CD4-positive, CD25-positive, alpha-beta regulatory T cell (primary cell): ENCODE measurements around the gene ZMYND12. TPM values are rescaled to one million over a fixed set of nuclear protein-coding genes. Genes with fewer than 3 reads are reported as not detected.
A peak's percentile ranks its signal among the peaks of the same experiment; 100 is the strongest.

ENCODE experiments used
- ATAC-seq, 2 donors: fragments of 150-1000 bp; cut with Tn5 transposase; one replicate each; pipeline ENCODE4 v1.10.0; 2021; ENCODE audit warnings: low read depth in 2 of 2, moderate number of reproducible peaks in 2 of 2, moderate library complexity in 1 of 2
- DNase-seq, 3 donors: peaks; one replicate each; pipeline versions ENCODE4 v3.0.0 to v3.0.0-alpha.2; 2012 to 2022; ENCODE audit warnings: mixed read lengths in 1 of 3
- H3K27ac ChIP-seq: one replicate; pipeline ENCODE4 v1.7.0; 2013; ENCODE audit warnings: mild to moderate bottlenecking, low read length; ENCODE audit not compliant: insufficient read depth, poor library complexity, severe bottlenecking
- H3K27me3 ChIP-seq: one replicate; pipeline ENCODE4 v1.7.0; 2013; ENCODE audit warnings: low read length; ENCODE audit not compliant: control insufficient read depth, insufficient read depth
- H3K36me3 ChIP-seq: one replicate; pipeline ENCODE4 v1.7.0; 2013; ENCODE audit warnings: mild to moderate bottlenecking, low read length, moderate library complexity; ENCODE audit not compliant: control insufficient read depth, insufficient read depth
- H3K4me1 ChIP-seq: 2 replicates; pipeline ENCODE4 v1.7.0; 2013; ENCODE audit warnings: mild to moderate bottlenecking, low read length; ENCODE audit not compliant: insufficient read depth, control insufficient read depth, poor library complexity, severe bottlenecking
- H3K4me3 ChIP-seq: one replicate; pipeline ENCODE4 v1.7.0; 2013; ENCODE audit warnings: low read depth, mild to moderate bottlenecking, low read length, moderate library complexity
- H3K9me3 ChIP-seq, 2 experiments: 1 replicate in 1 of 2; 2 replicates in 1 of 2; pipeline ENCODE4 v1.7.0; 2013; ENCODE audit warnings: low read length in 2 of 2, mild to moderate bottlenecking in 1 of 2, moderate library complexity in 1 of 2; ENCODE audit not compliant: control insufficient read depth in 2 of 2
- H3K27ac Mint-ChIP-seq, 3 donors: one replicate each; pipeline ENCODE4 v1.8.0; 2020 to 2022; ENCODE audit warnings: mild to moderate bottlenecking in 3 of 3, mixed read lengths in 3 of 3, moderate library complexity in 2 of 3
- H3K27me3 Mint-ChIP-seq: one replicate; pipeline ENCODE4 v1.8.0; 2022; ENCODE audit warnings: mild to moderate bottlenecking, mixed read lengths
- H3K36me3 Mint-ChIP-seq: one replicate; pipeline ENCODE4 v1.8.0; 2020; ENCODE audit warnings: mixed read lengths
- H3K4me1 Mint-ChIP-seq, 4 donors: one replicate each; pipeline ENCODE4 v1.8.0; 2020 to 2022; ENCODE audit warnings: mixed read lengths in 4 of 4, mild to moderate bottlenecking in 1 of 4
- H3K4me3 Mint-ChIP-seq, 4 donors: one replicate each; pipeline ENCODE4 v1.8.0; 2020 to 2022; ENCODE audit warnings: mild to moderate bottlenecking in 4 of 4, mixed read lengths in 4 of 4, moderate library complexity in 3 of 4
- H3K9me3 Mint-ChIP-seq, 7 donors: one replicate each; pipeline ENCODE4 v1.8.0; 2020 to 2022; ENCODE audit warnings: mixed read lengths in 7 of 7, mild to moderate bottlenecking in 3 of 7, moderate library complexity in 2 of 7
- polyA plus RNA-seq, 4 donors: library from polyadenylated mRNA; unstranded; fragments of 300-500 nt; fragmentation: Illumina TruSeq; gene quantifications; one replicate each; pipeline ENCODE4 v1.2.3, GENCODE V29; 2021
- total RNA-seq: library from RNA; stranded (reverse); gene quantifications from one replicate; pipeline ENCODE4 v1.2.3, GENCODE V29; 2022

Gene ZMYND12
- total and polyA plus RNA-seq, 5 donors from 2014 or later = 0.24 to 1.4 (median 0.45) TPM

DNA sequence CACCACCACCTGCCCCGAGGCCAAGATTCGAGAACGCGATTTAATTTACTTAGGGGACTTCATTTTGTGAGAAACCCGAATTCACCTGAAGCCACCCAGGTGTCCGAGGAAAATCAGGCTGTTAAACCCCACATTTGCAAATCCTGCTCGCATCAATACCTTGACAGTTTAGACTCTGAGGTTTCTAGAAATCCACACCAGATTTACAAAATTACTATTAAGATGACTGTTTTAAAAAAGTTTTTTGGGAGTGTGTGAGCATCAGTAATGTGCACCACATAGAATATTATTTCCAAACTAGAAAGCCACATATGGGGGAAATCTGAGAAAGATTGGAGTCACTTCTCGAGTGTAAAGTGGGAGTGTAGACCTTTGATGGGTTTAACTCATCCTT is 74.5 kb downstream of the ZMYND12 start:
- Mint-ChIP-seq H3K27me3 (peaks cover 60% of the 10 kb centered on the region), H3K27ac (no peak overlapping the region), H3K36me3 (no peaks in the 10 kb centered on the region), H3K9me3 (peaks cover 0 to 2% (median 0%) of the 10 kb centered on the region in 7 donors), H3K4me3 (peak overlapping the region; percentile 4 to 53 (median 20)), H3K4me1 (peaks cover 0 to 15% (median 8%) of the 10 kb centered on the region in 4 donors)
- Histone ChIP-seq H3K9me3 (no peaks in the 10 kb centered on the region), H3K36me3 (no peaks in the 10 kb centered on the region), H3K4me3 (no peak overlapping the region), H3K27ac (no peak overlapping the region), H3K27me3 (peaks cover 35% of the 10 kb centered on the region), H3K4me1 (peaks cover 10% of the 10 kb centered on the region)
- ATAC-seq (no peak), DNase-seq (no peak)

DNA sequence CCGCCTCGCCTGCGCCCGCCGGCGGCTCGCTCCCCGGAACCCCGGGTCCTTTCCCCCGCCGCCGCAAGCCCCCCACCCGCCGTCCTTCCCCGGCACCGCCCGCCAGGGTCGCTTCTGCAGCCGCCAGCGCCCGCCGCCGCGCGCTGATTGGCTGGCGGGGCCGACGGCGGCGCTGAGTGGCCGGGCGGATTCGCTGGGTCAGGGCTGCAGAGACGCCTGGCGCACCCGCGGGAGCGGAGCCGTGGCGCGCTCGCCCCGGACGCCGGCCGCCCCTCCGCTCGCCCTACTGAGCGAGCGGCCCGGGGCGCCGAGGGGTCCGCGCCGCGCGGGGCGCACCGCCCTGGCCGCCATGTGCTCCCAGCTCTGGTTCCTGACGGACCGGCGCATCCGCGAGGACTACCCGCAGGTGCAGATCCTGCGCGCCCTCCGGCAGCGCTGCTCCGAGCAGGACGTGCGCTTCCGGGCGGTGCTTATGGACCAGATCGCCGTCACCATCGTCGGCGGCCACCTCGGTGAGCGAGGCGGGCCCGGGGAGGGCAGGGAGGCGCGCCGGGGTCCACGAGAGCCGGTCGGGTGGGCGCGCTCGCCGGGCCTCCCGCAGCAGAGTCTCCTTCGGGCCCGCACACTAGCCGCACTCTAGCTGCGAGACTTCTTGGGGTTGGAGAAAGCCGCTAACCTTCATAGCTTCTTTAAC is 75.1 kb downstream of the ZMYND12 start, which contains the start of gene RIMKLA:
RIMKLA (plus strand) TSS at position 207 of the 694 bp plus-strand sequence; CDS start at position 350, 143 bp downstream.
- Histone ChIP-seq H3K27me3 (peaks cover 35% of the 10 kb centered on the region), H3K4me1 (peaks cover 10% of the 10 kb centered on the region), H3K9me3 (no peaks in the 10 kb centered on the region), H3K27ac (no peak within 1 kb of the TSS), H3K4me3 (no peak within 1 kb of the TSS), H3K36me3 (no peaks in the 10 kb centered on the region)
- Mint-ChIP-seq H3K9me3 (peaks cover 0 to 3% (median 0%) of the 10 kb centered on the region in 7 donors), H3K27me3 (peaks cover 64% of the 10 kb centered on the region), H3K36me3 (no peaks in the 10 kb centered on the region), H3K4me3 (peak within 1 kb of the TSS; percentile 47 to 81 (median 70)), H3K4me1 (peaks cover 0 to 15% (median 8%) of the 10 kb centered on the region in 4 donors), H3K27ac (no peak within 1 kb of the TSS)
- peak in 1 of 2 donors; percentile 44 for ATAC-seq
- peak in 2 of 3 donors; percentile 2 to 44 for DNase-seq

Other genes starting within 250 kb of the ZMYND12 start
- gene FOXJ3, start 120.8 kb downstream of the ZMYND12 start, total RNA-seq = 68.6 TPM
- 10 to 100 TPM; 21.0 to 39.7 (median 33.6) TPM for gene FOXJ3, start 120.8 kb downstream of the ZMYND12 start, polyA plus RNA-seq
- gene RIMKLA, start 75.2 kb downstream of the ZMYND12 start, total RNA-seq = not detected
- gene RIMKLA, start 75.2 kb downstream of the ZMYND12 start, polyA plus RNA-seq = under 1 TPM in 1 of 4 donors, not detected in 3; 0.03 TPM
- gene PPCS, start 521 bp upstream of the ZMYND12 start, total RNA-seq = 43.7 TPM
- 100 to 1,000 TPM; 129 to 162 (median 146) TPM for gene PPCS, start 521 bp upstream of the ZMYND12 start, polyA plus RNA-seq
- 6.1 TPM for gene CCDC30, start 7.3 kb upstream of the ZMYND12 start, total RNA-seq
- gene CCDC30, start 7.3 kb upstream of the ZMYND12 start, polyA plus RNA-seq = 1 to 10 TPM in 2 of 4 donors, under 1 TPM in 2; 0.40 to 4.2 (median 1.1) TPM
- gene PPIH, start 202.4 kb upstream of the ZMYND12 start, total RNA-seq = 29.6 TPM
- gene PPIH, start 202.4 kb upstream of the ZMYND12 start, polyA plus RNA-seq = 10 to 100 TPM; 61.8 to 72.9 (median 69.2) TPM
- 323 TPM for gene YBX1, start 226.4 kb upstream of the ZMYND12 start, total RNA-seq
- 100 to 1,000 TPM in 1 of 4 donors, 10 to 100 TPM in 3; 89.9 to 110 (median 93.1) TPM for gene YBX1, start 226.4 kb upstream of the ZMYND12 start, polyA plus RNA-seq